Measurements from ENCODE around the gene PKD2L1.

The PKD2L1 gene

GRCh38 chr10:100245484-100246220, 84.4 kb downstream of the PKD2L1 start:
- TF ChIP-seq CEBPB (IDR thresholded peaks at IDR 0.05) = 0 out of 2 replicates have a peak, but pooled peaks have one; percentile 20
- TF ChIP-seq ZBTB7A (IDR thresholded peaks at IDR 0.05; ENCODE audit: low read depth) = no peak
- TF ChIP-seq MAX (IDR thresholded peaks at IDR 0.05) = no peak

- TF ChIP-seq RAD21 (IDR thresholded peaks at IDR 0.05; ENCODE audit: low read depth) (no peak), TCF12 (IDR thresholded peaks at IDR 0.05; ENCODE audit: low read depth) (no peak), NFIC (IDR thresholded peaks at IDR 0.05) (no peak), EP300 (IDR thresholded peaks at IDR 0.05; ENCODE audit: borderline replicate concordance) (no peak), EGR1 (IDR thresholded peaks at IDR 0.05) (no peak), YY1 (IDR thresholded peaks at IDR 0.05; ENCODE audit: low read depth) (no peak), ZBTB7A (IDR thresholded peaks at IDR 0.05; ENCODE audit: low read depth) (no peak), FOXM1 (IDR thresholded peaks at IDR 0.05; ENCODE audit: borderline replicate concordance, low read depth) (no peak)
Observed at GRCh38 chr10:100239851-100240250, 90.2 kb downstream of the PKD2L1 start.

GRCh38 chr10:100238429-100238828, 91.6 kb downstream of the PKD2L1 start:
- TF ChIP-seq TEAD4 (IDR thresholded peaks at IDR 0.05) (no peak), MAX (IDR thresholded peaks at IDR 0.05) (no peak), NFIC (IDR thresholded peaks at IDR 0.05) (no peak), CREB1 (IDR thresholded peaks at IDR 0.05; ENCODE audit: low read depth) (no peak), EGR1 (IDR thresholded peaks at IDR 0.05) (no peak), RAD21 (IDR thresholded peaks at IDR 0.05; ENCODE audit: low read depth) (no peak), ZBTB7A (IDR thresholded peaks at IDR 0.05; ENCODE audit: low read depth) (no peak), TCF12 (IDR thresholded peaks at IDR 0.05; ENCODE audit: low read depth) (no peak), TAF1 (IDR thresholded peaks at IDR 0.05; ENCODE audit: low read depth) (no peak)
- TF ChIP-seq, protein P1, sequence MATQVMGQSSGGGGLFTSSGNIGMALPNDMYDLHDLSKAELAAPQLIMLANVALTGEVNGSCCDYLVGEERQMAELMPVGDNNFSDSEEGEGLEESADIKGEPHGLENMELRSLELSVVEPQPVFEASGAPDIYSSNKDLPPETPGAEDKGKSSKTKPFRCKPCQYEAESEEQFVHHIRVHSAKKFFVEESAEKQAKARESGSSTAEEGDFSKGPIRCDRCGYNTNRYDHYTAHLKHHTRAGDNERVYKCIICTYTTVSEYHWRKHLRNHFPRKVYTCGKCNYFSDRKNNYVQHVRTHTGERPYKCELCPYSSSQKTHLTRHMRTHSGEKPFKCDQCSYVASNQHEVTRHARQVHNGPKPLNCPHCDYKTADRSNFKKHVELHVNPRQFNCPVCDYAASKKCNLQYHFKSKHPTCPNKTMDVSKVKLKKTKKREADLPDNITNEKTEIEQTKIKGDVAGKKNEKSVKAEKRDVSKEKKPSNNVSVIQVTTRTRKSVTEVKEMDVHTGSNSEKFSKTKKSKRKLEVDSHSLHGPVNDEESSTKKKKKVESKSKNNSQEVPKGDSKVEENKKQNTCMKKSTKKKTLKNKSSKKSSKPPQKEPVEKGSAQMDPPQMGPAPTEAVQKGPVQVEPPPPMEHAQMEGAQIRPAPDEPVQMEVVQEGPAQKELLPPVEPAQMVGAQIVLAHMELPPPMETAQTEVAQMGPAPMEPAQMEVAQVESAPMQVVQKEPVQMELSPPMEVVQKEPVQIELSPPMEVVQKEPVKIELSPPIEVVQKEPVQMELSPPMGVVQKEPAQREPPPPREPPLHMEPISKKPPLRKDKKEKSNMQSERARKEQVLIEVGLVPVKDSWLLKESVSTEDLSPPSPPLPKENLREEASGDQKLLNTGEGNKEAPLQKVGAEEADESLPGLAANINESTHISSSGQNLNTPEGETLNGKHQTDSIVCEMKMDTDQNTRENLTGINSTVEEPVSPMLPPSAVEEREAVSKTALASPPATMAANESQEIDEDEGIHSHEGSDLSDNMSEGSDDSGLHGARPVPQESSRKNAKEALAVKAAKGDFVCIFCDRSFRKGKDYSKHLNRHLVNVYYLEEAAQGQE (IDR thresholded peaks at IDR 0.05; ENCODE audit: low read depth) = no peak
- TF ChIP-seq, protein P2, sequence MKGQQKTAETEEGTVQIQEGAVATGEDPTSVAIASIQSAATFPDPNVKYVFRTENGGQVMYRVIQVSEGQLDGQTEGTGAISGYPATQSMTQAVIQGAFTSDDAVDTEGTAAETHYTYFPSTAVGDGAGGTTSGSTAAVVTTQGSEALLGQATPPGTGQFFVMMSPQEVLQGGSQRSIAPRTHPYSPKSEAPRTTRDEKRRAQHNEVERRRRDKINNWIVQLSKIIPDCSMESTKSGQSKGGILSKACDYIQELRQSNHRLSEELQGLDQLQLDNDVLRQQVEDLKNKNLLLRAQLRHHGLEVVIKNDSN (IDR thresholded peaks at IDR 0.05) = no peak

Measured in Ishikawa (cell line).